Subcutaneous adipose tissue (tissue), 4 donors: ENCODE data around the gene KRT2. TPM values are rescaled to one million over a fixed set of nuclear protein-coding genes. Genes with fewer than 3 reads are reported as not detected.

Experiments
- total RNA-seq, 4 donors: library from RNA; depleted of rRNA; stranded (reverse); fragments of >200 nt; gene quantifications; one replicate each; pipeline ENCODE4 v1.1.0, GENCODE V29; 2016
- TF ChIP-seq, protein P1 (sequence below): fragments of 450-650 bp; IDR thresholded peaks from one replicate; pipeline ENCODE4 v1.5.1; 2016; ENCODE audit warnings: low read depth, mild to moderate bottlenecking, control low read depth, antibody characterized with exemption, moderate library complexity

KRT2 gene
- total RNA-seq, 4 donors from 2014 or later: not detected

GRCh38 chr12:52658196-52658595, 6.2 kb upstream of the KRT2 start:
- TF ChIP-seq, protein P1, sequence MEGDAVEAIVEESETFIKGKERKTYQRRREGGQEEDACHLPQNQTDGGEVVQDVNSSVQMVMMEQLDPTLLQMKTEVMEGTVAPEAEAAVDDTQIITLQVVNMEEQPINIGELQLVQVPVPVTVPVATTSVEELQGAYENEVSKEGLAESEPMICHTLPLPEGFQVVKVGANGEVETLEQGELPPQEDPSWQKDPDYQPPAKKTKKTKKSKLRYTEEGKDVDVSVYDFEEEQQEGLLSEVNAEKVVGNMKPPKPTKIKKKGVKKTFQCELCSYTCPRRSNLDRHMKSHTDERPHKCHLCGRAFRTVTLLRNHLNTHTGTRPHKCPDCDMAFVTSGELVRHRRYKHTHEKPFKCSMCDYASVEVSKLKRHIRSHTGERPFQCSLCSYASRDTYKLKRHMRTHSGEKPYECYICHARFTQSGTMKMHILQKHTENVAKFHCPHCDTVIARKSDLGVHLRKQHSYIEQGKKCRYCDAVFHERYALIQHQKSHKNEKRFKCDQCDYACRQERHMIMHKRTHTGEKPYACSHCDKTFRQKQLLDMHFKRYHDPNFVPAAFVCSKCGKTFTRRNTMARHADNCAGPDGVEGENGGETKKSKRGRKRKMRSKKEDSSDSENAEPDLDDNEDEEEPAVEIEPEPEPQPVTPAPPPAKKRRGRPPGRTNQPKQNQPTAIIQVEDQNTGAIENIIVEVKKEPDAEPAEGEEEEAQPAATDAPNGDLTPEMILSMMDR: no peak

DNA sequence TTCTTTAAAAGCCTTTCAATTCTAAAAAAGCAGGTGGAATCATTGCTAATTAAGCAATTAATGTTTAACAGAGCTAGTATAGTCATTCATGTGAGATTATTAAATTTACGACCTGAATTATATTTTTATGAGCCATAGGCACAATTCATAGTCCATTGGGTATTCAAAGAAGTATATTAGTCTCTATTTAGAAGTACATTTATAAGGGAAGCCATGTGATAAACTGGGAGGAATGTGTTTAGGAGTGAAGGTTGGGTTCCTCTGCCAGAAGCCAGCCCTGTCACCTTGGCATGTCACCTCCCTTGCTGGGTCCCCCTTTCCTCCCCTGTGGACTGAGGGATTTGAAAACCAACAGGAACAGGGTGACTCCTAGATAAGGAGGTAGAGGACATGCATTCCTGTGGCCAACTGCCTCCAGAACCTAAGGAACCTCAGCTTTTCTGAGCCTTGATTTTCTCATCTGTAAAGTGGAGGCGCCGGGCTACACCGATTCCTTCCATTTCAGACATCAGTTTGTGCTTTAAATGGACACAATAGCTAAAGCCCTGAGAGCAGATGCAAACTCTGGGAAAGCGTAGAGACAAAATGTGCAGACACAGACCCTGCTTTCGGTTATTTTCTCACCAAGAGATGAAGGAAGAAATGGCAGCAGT, 5.4 kb upstream of the KRT2 start:
- TF ChIP-seq, protein P1: no peak

GRCh38 chr12:52656616-52657015, 4.6 kb upstream of the KRT2 start:
- TF ChIP-seq, protein P1: no peak

- TF ChIP-seq, protein P1: no peak
Measured at GRCh38 chr12:52655720-52656124, 3.7 kb upstream of the KRT2 start.

GRCh38 chr12:52655251-52655650, 3.2 kb upstream of the KRT2 start:
- TF ChIP-seq, protein P1: no peak

DNA sequence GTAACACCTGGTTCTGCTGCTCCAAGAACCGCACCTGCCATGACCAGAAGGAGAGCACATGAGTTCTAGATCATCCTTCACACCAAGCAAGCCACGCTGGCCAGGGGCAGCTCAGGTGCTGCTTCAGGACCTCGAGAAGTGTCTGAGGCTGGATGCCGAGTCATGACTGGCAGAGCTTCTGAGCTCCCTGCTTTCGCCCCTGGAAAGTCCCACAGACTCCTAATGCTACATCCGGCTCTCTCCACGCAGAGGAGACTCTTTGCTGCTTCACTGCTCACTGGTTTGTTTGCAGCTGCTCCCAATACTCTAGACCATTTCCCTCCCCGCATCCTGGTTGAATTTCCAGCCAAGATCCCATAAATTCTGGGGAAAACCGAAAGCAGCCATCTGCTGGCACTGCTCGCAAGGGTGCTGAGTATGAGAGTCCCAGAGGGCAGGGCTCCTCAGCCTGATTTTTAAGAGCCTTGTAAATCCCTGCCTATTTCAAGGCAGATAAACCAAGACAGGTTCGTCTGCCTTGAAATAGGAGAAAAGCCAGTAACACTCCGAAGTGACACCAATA, 1.4 kb downstream of the KRT2 start:
- TF ChIP-seq, protein P1: no peak

DNA sequence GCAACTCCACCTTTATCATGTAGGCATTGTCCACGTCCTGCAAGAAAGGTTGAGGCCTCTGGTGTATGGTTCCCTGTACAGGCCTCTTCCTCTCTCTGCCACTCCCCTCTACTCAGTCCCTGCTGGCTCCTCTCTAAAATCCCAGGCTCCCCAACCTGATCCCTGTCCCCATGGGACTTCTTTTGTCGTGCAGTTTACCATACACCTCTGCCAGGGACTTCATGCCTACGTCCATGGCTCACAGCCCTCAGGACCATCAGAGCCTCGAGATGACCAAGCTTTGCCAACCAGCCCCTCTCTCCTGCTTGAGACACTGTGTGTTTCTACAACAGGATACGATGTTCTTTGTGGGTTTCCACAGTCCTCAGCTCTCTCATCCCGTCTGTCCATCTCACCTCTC, 2.9 kb downstream of the KRT2 start:
- TF ChIP-seq, protein P1: no peak
